SU-DHL-6 (cell line): Measurements from ENCODE around the gene CPHXL.

ENCODE experiments used
- CTCF ChIP-seq: fragments of 200-600 bp; sonication (generic); IDR thresholded peaks from one replicate; pipeline ENCODE4 v1.5.1; 2017; ENCODE audit warnings: antibody characterized with exemption, mild to moderate bottlenecking, low read length, moderate library complexity; ENCODE audit not compliant: insufficient read depth, poor library complexity, severe bottlenecking
- EZH2phosphoT487 ChIP-seq: fragments of 200-600 bp; sonication (generic), shearing (Covaris generic); conservative IDR thresholded peaks from 2 replicates; pipeline ENCODE4 v1.6.1; 2018; ENCODE audit warnings: mild to moderate bottlenecking, antibody characterized with exemption, low read length, moderate library complexity, mixed read lengths

GRCh38 chr16:75676909-75677308, 49.4 kb downstream of the CPHXL start, which contains the start of gene CPHXL2:
- no peak for TF ChIP-seq CTCF
- no peak for TF ChIP-seq EZH2phosphoT487
